ENCODE measurements around the gene RAD23A. TPM values are rescaled to one million over a fixed set of nuclear protein-coding genes. Genes with fewer than 3 reads are reported as not detected.

RAD23A gene
- total and polyA plus RNA-seq, 8 donors, result 65.3 to 118 (median 75.6) TPM

- H3K27ac ChIP-seq, result no peak overlapping the region
- DNase-seq, result no peak
- intact Hi-C loops (cut with DNase I), result loop anchor here in 1 of 2 donors (10.0 kb wide), 1 partner anchor 64 kb away; no protein-coding TSS in a partner anchor
- no peaks in the 10 kb centered on the region for H3K36me3 ChIP-seq
- H3K27me3 ChIP-seq, result peaks cover 0 to 12% of the 10 kb centered on the region in 2 donors
- no peaks in the 10 kb centered on the region for H3K9me3 ChIP-seq
- no peak for ATAC-seq
- H3K4me3 ChIP-seq, result no peak overlapping the region
- no peak for TF ChIP-seq CTCF (IDR thresholded peaks at IDR 0.05)
- H3K4me1 ChIP-seq, result peaks cover 3 to 4% of the 10 kb centered on the region in 2 donors
Observed at GRCh38 chr19:12991296-12991695, 45.6 kb downstream of the RAD23A start.

- Histone ChIP-seq H3K36me3 (no peaks in the 10 kb centered on the region), H3K4me3 (no peak overlapping the region), H3K9me3 (no peaks in the 10 kb centered on the region), H3K27me3 (peaks cover 0 to 23% of the 10 kb centered on the region in 2 donors), H3K4me1 (peaks cover 8 to 19% of the 10 kb centered on the region in 2 donors), H3K27ac (no peak overlapping the region)
- ATAC-seq, result no peak
- intact Hi-C loops (cut with DNase I), result loop anchor here in 1 of 2 donors (10.0 kb wide), 1 partner anchor 62 kb away; no protein-coding TSS in a partner anchor
- no peak for DNase-seq
- TF ChIP-seq CTCF (IDR thresholded peaks at IDR 0.05), result no peak
Observed at GRCh38 chr19:12992729-12993128, 47.1 kb downstream of the RAD23A start.

- Histone ChIP-seq H3K27me3 (peaks cover 0 to 23% of the 10 kb centered on the region in 2 donors), H3K4me1 (peaks cover 8 to 26% of the 10 kb centered on the region in 2 donors), H3K27ac (no peak overlapping the region), H3K9me3 (no peaks in the 10 kb centered on the region), H3K36me3 (no peaks in the 10 kb centered on the region), H3K4me3 (no peak overlapping the region)
- DNase-seq, result no peak
- TF ChIP-seq CTCF (IDR thresholded peaks at IDR 0.05), result no peak
- intact Hi-C loops (cut with DNase I), result loop anchor here in 1 of 2 donors (10.0 kb wide), 1 partner anchor 61 kb away; no protein-coding TSS in a partner anchor
- ATAC-seq, result no peak
Observed at GRCh38 chr19:12993562-12993961, 47.9 kb downstream of the RAD23A start.

GRCh38 chr19:12994701-12995595, 49.3 kb downstream of the RAD23A start, which contains the start of gene NFIX:
NFIX (plus strand) TSS chr19:12995475; CDS start chr19:12995838, 363 bp downstream.
- peak within 1 kb of the TSS; percentile 81 to 84 for H3K27ac ChIP-seq
- intact Hi-C loops (cut with DNase I), result loop anchor here in 1 of 2 donors (10.0 kb wide), 1 partner anchor 60 kb away; no protein-coding TSS in a partner anchor
- H3K27me3 ChIP-seq, result peaks cover 0 to 23% of the 10 kb centered on the region in 2 donors
- peak in 3 of 4 donors; percentile 64 to 88 (median 69) for DNase-seq
- ATAC-seq, result peak; percentile 23
- H3K4me3 ChIP-seq, result peak within 1 kb of the TSS; percentile 61 to 63
- H3K4me1 ChIP-seq, result peaks cover 11 to 26% of the 10 kb centered on the region in 2 donors
- H3K9me3 ChIP-seq, result no peaks in the 10 kb centered on the region
- H3K36me3 ChIP-seq, result peaks cover 0 to 4% of the 10 kb centered on the region in 2 donors
- TF ChIP-seq CTCF (IDR thresholded peaks at IDR 0.05), result no peak

All from left lung (tissue), 10 donors.